Glutamatergic neuron (in vitro differentiated cells): ENCODE measurements around the gene ELOVL5. TPM values are rescaled to one million over a fixed set of nuclear protein-coding genes. Genes with fewer than 3 reads are reported as not detected.
A peak's percentile ranks its signal among the peaks of the same experiment; 100 is the strongest.

ENCODE experiments used
- DNase-seq: peaks from one replicate; pipeline ENCODE4 v3.0.0; 2022
- H3K27ac Mint-ChIP-seq: one replicate; pipeline ENCODE4 v1.8.0; 2020; ENCODE audit warnings: mild to moderate bottlenecking, mixed read lengths, inconsistent platforms; ENCODE audit not compliant: unreplicated experiment
- H3K27me3 Mint-ChIP-seq: one replicate; pipeline ENCODE4 v1.8.0; 2020; ENCODE audit warnings: mild to moderate bottlenecking, moderate library complexity, mixed read lengths, inconsistent platforms; ENCODE audit not compliant: unreplicated experiment
- H3K36me3 Mint-ChIP-seq: one replicate; pipeline ENCODE4 v1.8.0; 2020; ENCODE audit warnings: mild to moderate bottlenecking, mixed read lengths, inconsistent platforms; ENCODE audit not compliant: unreplicated experiment
- H3K4me1 Mint-ChIP-seq: one replicate; pipeline ENCODE4 v1.8.0; 2020; ENCODE audit warnings: mild to moderate bottlenecking, low read depth, mixed read lengths, inconsistent platforms; ENCODE audit not compliant: unreplicated experiment
- H3K4me3 Mint-ChIP-seq: one replicate; pipeline ENCODE4 v1.8.0; 2020; ENCODE audit warnings: mild to moderate bottlenecking, mixed read lengths, inconsistent platforms; ENCODE audit not compliant: unreplicated experiment
- H3K9me3 Mint-ChIP-seq: one replicate; pipeline ENCODE4 v1.8.0; 2020; ENCODE audit warnings: mild to moderate bottlenecking, moderate library complexity, mixed read lengths, inconsistent platforms; ENCODE audit not compliant: unreplicated experiment
- CTCF ChIP-seq: fragments of 200-600 bp; sonication (generic); IDR thresholded peaks from one replicate; pipeline ENCODE4 v1.5.0; 2021; ENCODE audit not compliant: partially characterized antibody, unreplicated experiment
- total RNA-seq: library from RNA; stranded (reverse); fragmentation: NEBNext Ultra II Directional; extraction: Animal tissue kit (Norgen Biotek cat#: 25700); gene quantifications from one replicate; pipeline ENCODE4 v1.2.1, GENCODE V29; 2021; ENCODE audit not compliant: unreplicated experiment

ELOVL5 gene
- total RNA-seq, 1 donor from 2014 or later, result 97.2 TPM

DNA sequence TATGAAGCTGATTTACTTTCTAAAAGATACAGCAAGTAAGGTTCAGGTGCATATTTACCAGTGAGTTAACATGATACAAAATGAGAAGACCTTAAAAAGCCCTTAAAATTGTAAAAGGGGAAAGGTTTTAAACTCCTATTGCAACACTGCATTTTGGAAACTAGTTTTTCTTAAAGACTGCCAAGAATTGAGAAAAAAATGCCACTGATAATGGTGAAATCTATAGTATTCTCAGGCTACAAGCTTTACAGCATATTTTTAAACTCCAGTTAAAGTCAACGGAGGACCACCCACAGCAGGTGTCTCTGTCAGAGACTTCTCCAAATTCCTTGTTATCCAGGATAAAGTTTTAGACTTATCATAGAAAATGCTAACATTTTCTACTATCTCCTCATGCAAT lies 53.6 kb downstream of the ELOVL5 start:
- no peak for DNase-seq
- Mint-ChIP-seq H3K36me3 (no peaks in the 10 kb centered on the region), H3K4me1 (peaks cover 37% of the 10 kb centered on the region), H3K4me3 (no peak overlapping the region), H3K9me3 (no peaks in the 10 kb centered on the region), H3K27ac (no peak overlapping the region), H3K27me3 (no peaks in the 10 kb centered on the region)
- TF ChIP-seq CTCF, result no peak

DNA sequence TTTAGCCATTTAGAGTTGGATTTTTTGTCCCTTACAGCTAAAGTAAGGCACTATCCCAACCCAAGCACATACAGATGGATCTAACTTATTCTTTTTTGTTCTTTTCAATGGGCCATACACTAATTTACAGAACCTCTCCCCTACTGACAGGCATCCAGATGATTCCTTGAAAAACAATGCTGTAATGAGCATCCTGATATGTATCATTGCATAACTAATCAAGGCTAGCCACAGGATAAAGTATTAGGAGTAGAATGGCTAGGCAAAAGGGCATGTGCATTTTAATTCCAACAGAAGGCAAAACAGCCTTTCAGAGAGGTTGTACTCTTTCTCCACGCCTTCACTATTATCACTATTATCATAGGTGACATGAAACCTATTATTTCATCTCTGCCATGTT lies 54.1 kb downstream of the ELOVL5 start:
- H3K9me3 Mint-ChIP-seq, result no peaks in the 10 kb centered on the region
- no peaks in the 10 kb centered on the region for H3K36me3 Mint-ChIP-seq
- DNase-seq, result no peak

DNA sequence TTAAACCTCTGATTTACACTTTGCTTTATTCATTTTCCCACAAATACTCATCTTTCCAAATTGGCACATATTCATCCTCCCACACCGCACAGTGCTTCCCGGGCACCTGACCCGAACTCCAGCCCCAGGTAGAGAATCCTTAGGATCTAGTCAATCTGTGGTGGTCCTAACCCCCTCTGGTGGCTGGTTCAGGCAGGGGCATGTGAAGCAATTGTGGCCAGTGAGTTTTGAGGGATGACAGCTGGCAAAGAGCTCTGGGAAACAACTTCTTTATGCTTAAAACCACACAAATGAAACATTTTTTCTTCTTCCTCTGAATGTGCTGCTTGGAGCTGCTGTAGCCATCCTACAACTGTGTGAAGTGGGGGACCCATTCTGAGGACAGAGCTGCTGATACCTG lies 54.7 kb downstream of the ELOVL5 start:
- Mint-ChIP-seq H3K4me3 (no peak overlapping the region), H3K4me1 (peaks cover 27% of the 10 kb centered on the region), H3K9me3 (no peaks in the 10 kb centered on the region), H3K36me3 (no peaks in the 10 kb centered on the region), H3K27ac (peak overlapping the region; percentile 19), H3K27me3 (no peaks in the 10 kb centered on the region)
- peak; percentile 89 for TF ChIP-seq CTCF
- peak; percentile 64 for DNase-seq

More for the DNA sequence above, 54.1 kb downstream of the ELOVL5 start:
- TF ChIP-seq CTCF, result no peak
- peaks cover 31% of the 10 kb centered on the region for H3K4me1 Mint-ChIP-seq
- H3K27ac Mint-ChIP-seq, result peak overlapping the region; percentile 16
- no peak overlapping the region for H3K4me3 Mint-ChIP-seq
- H3K27me3 Mint-ChIP-seq, result no peaks in the 10 kb centered on the region

DNA sequence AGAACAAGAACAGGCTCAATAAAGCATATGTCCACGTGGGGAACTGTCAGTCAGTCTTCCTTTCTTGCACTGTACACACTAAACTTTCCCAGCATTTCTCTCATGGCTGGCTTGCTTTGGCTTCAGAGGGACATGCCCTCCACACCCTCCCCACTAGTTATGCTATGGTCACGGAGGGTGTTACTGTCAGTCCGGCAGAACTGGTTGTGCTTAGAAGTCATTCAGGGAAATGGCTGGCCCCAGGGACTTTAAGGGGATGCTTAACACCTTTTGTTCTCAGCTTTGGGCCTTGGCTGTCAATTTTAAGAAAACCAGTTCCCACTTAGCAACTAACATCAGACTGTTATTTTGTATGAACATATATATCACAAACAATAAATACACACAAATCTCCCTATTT lies 55.1 kb downstream of the ELOVL5 start:
- no peak for DNase-seq
- no peak for TF ChIP-seq CTCF
- H3K9me3 Mint-ChIP-seq, result no peaks in the 10 kb centered on the region
- peak overlapping the region; percentile 70 for H3K27ac Mint-ChIP-seq
- peaks cover 23% of the 10 kb centered on the region for H3K4me1 Mint-ChIP-seq
- H3K36me3 Mint-ChIP-seq, result no peaks in the 10 kb centered on the region
- no peak overlapping the region for H3K4me3 Mint-ChIP-seq
- H3K27me3 Mint-ChIP-seq, result no peaks in the 10 kb centered on the region

DNA sequence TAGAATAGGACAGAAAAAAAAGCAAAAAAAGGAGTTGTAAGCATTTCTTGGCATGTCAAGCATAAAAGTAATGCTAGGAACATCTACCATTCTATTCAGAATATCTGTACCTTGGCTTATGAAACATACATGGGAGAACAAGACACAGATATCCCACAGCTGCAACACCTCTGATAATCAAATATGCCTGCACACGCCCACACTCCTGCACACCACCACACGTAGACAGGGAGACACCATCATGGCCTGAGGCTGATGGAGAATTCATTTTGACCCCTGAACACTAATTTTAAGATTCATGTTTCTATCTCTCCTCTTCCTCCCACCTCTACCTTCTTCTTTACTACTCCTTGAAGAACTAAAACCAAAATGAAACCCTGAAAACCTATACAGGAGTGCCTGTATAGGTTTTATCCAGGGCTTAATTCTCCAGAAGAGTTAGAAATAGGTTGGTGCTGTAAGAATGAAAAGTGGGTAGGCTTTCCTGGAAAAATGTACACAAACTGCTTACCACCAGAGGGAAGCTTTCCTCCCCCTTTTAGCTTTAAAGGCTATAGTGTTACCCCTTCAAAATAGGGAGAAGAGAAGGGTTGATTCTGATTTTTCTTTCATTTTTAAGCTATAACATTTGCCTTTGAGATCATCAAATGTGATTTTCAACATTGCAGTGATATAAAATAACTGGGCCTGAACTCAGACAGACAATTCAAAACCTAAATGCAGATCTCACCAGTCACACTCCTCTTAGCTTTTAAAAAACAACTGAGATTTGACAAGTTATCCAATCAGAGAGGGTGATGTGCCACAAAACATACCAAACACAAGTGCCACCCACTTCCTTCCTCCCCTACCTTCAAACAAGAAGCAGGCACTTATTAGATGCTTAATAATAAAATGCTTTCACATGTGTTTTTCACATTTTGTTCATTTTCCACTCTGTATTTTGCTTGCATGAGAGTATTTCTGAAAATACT lies 57.9 kb downstream of the ELOVL5 start:
- Mint-ChIP-seq H3K9me3 (no peaks in the 10 kb centered on the region), H3K36me3 (no peaks in the 10 kb centered on the region), H3K27ac (no peak overlapping the region)

More for the DNA sequence above, 57.9 kb downstream of the ELOVL5 start:
- peaks cover 18% of the 10 kb centered on the region for H3K4me1 Mint-ChIP-seq
- no peak for DNase-seq
- H3K4me3 Mint-ChIP-seq, result no peak overlapping the region
- H3K27me3 Mint-ChIP-seq, result peaks cover 4% of the 10 kb centered on the region
- TF ChIP-seq CTCF, result no peak
